Measurements from ENCODE around the gene GNAL. TPM values are rescaled to one million over a fixed set of nuclear protein-coding genes. Genes with fewer than 3 reads are reported as not detected.
"Not testable (repeated sequence)": the region's sequence is repeated elsewhere in the genome, so short reads cannot be mapped to it uniquely, and the experiment has no call there.

Gene GNAL
- total RNA-seq, 1 experiment from 2014 or later = 0.06 TPM

GRCh38 chr18:11851806-11852337 lies 162.8 kb downstream of the GNAL start:
- POLR2A ChIA-PET (ENCODE audit: low non-redundant PET) = no interaction called here
- CTCF ChIA-PET = interaction anchor here (0.6 kb wide), 1 partner anchor 12 kb away, joined by 3 read pairs; no protein-coding TSS in a partner anchor
- TF ChIP-seq, protein P1, sequence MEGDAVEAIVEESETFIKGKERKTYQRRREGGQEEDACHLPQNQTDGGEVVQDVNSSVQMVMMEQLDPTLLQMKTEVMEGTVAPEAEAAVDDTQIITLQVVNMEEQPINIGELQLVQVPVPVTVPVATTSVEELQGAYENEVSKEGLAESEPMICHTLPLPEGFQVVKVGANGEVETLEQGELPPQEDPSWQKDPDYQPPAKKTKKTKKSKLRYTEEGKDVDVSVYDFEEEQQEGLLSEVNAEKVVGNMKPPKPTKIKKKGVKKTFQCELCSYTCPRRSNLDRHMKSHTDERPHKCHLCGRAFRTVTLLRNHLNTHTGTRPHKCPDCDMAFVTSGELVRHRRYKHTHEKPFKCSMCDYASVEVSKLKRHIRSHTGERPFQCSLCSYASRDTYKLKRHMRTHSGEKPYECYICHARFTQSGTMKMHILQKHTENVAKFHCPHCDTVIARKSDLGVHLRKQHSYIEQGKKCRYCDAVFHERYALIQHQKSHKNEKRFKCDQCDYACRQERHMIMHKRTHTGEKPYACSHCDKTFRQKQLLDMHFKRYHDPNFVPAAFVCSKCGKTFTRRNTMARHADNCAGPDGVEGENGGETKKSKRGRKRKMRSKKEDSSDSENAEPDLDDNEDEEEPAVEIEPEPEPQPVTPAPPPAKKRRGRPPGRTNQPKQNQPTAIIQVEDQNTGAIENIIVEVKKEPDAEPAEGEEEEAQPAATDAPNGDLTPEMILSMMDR (conservative IDR thresholded peaks at IDR 0.05; ENCODE audit: low read depth, low read length) = no peak
- TF ChIP-seq EZH2 (IDR thresholded peaks at IDR 0.05; ENCODE audit: borderline replicate concordance, low read depth, low read length, poor library complexity, severe bottlenecking) = no peak
- no peak for DNase-seq (ENCODE audit: low spot score)
- peak overlapping the region; percentile 82 for H3K4me3 ChIP-seq (ENCODE audit: low read depth, low read length, poor library complexity, severe bottlenecking)
- peaks cover 4% of the 10 kb centered on the region for H3K27me3 ChIP-seq (replicated peaks; ENCODE audit: insufficient read depth, low read depth, low read length, poor library complexity)
- H3K9me3 ChIP-seq (ENCODE audit: low read depth, low read length, poor library complexity, severe bottlenecking) = no peaks in the 10 kb centered on the region
- H3K4me1 ChIP-seq (ENCODE audit: insufficient read depth, low read length, poor library complexity, severe bottlenecking) = peaks cover 3% of the 10 kb centered on the region
- no peaks in the 10 kb centered on the region for H3K36me3 ChIP-seq (ENCODE audit: insufficient read depth, low read length, poor library complexity, severe bottlenecking)
- peak overlapping the region; percentile 80 for H3K27ac ChIP-seq (ENCODE audit: low read depth, low read length, poor library complexity, severe bottlenecking)
- intact Hi-C loops (cut with micrococcal nuclease; ENCODE audit: unreplicated experiment) = loop anchor here (10.0 kb wide), 1 partner anchor 133 kb away; the partner anchor contains the start of gene IMPA2
- TSS peak; percentile 82 for BruUV-seq (replicated peaks)

- intact Hi-C loops (cut with micrococcal nuclease; ENCODE audit: unreplicated experiment) = loop anchor here (10.0 kb wide), 1 partner anchor 130 kb away; the partner anchor contains the start of gene IMPA2
- H3K27me3 ChIP-seq (replicated peaks; ENCODE audit: insufficient read depth, low read depth, low read length, poor library complexity); DNase-seq (ENCODE audit: low spot score); BruUV-seq (replicated peaks); H3K27ac ChIP-seq (ENCODE audit: low read depth, low read length, poor library complexity, severe bottlenecking); CTCF ChIA-PET; H3K9me3 ChIP-seq (ENCODE audit: low read depth, low read length, poor library complexity, severe bottlenecking); H3K4me3 ChIP-seq (ENCODE audit: low read depth, low read length, poor library complexity, severe bottlenecking); H3K36me3 ChIP-seq (ENCODE audit: insufficient read depth, low read length, poor library complexity, severe bottlenecking); POLR2A ChIA-PET (ENCODE audit: low non-redundant PET): not testable (repeated sequence)
- peaks cover 10% of the 10 kb centered on the region for H3K4me1 ChIP-seq (ENCODE audit: insufficient read depth, low read length, poor library complexity, severe bottlenecking)
Observed at GRCh38 chr18:11854554-11854953, 165.5 kb downstream of the GNAL start.

GRCh38 chr18:11857177-11857887 lies 168.3 kb downstream of the GNAL start:
- intact Hi-C loops (cut with micrococcal nuclease; ENCODE audit: unreplicated experiment) = loop anchor here (10.0 kb wide), 1 partner anchor 127 kb away; the partner anchor contains the start of gene IMPA2
- BruUV-seq (replicated peaks) = no TSS peak
- no peak overlapping the region for H3K4me3 ChIP-seq (ENCODE audit: low read depth, low read length, poor library complexity, severe bottlenecking)
- peak overlapping the region; percentile 33 for H3K27ac ChIP-seq (ENCODE audit: low read depth, low read length, poor library complexity, severe bottlenecking)
- H3K36me3 ChIP-seq (ENCODE audit: insufficient read depth, low read length, poor library complexity, severe bottlenecking) = no peaks in the 10 kb centered on the region
- ChIA-PET CTCF (no interaction called here), POLR2A (ENCODE audit: low non-redundant PET) (no interaction called here)
- H3K9me3 ChIP-seq (ENCODE audit: low read depth, low read length, poor library complexity, severe bottlenecking) = no peaks in the 10 kb centered on the region
- DNase-seq (ENCODE audit: low spot score) = peak; percentile 30
- no peaks in the 10 kb centered on the region for H3K27me3 ChIP-seq (replicated peaks; ENCODE audit: insufficient read depth, low read depth, low read length, poor library complexity)
- peaks cover 7% of the 10 kb centered on the region for H3K4me1 ChIP-seq (ENCODE audit: insufficient read depth, low read length, poor library complexity, severe bottlenecking)
- TF ChIP-seq, protein P1 (conservative IDR thresholded peaks at IDR 0.05; ENCODE audit: low read depth, low read length) = no peak
- no peak for TF ChIP-seq EZH2 (IDR thresholded peaks at IDR 0.05; ENCODE audit: borderline replicate concordance, low read depth, low read length, poor library complexity, severe bottlenecking)

All from A673 (cell line).